NCI-H1105 treated with DMSO at 0.1 percent for 48 hours (cell line): Measurements from ENCODE around the gene C2orf74.

Source experiments
- DNase-seq: peaks from one replicate; lab custom pipeline; 2025; lab: John Stamatoyannopoulos, UW

Gene C2orf74

DNA sequence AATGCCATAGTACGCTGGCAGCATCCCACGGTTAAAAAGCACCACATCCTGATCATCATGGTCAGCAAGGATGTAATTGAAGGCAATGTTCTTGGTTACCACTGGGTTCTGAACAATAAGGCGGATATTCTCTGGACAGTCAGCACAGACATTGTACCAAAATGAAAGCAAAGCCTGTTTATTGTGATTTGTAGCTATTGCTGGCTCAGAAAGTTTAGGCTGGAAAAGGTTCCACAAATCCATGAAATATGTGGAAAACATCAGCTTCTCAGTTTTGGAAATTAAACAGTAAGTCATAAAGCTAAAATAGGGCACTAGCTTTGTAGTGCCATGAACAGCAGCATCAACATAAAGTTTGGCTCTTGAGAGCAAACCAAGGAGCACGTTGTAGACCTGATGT is 52.2 kb downstream of the C2orf74 start:
- no peak for DNase-seq
